ENCODE data around the gene CUX1.
"Not testable (repeated sequence)": the region's sequence is repeated elsewhere in the genome, so short reads cannot be mapped to it uniquely, and the experiment has no call there.

CUX1 gene

GRCh38 chr7:102303669-102304422 lies 486.4 kb downstream of the CUX1 start:
- DNase-seq, result no peak

DNA sequence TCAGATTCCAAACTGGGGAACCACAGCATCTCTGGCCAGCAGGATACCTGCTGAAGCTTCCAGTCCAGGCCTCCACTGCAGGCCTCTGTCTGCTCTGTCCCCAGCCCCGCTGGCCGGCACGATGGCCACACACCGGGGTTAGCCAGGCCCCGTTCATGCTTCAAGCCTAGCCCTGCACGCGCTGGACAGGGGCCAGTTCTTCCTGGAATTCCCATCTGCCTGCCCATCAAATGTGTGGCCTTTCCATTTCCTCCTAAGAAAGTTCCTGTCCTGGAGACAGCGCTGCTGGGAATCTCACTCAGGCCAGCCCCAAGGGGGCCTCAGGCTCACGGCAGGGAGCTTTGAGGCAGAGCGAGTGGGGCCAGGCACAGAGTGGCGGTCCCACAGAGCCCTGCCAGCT lies 487.2 kb downstream of the CUX1 start:
- no peak for DNase-seq

- no peak for DNase-seq
These were observed 488.2 kb downstream of the CUX1 start for GRCh38 chr7:102305414-102306268.

- DNase-seq, result no peak
These were observed 489.7 kb downstream of the CUX1 start for GRCh38 chr7:102306916-102307677.

- no peak for DNase-seq
These were observed 493.0 kb downstream of the CUX1 start for GRCh38 chr7:102310414-102310815.

- DNase-seq, result no peak
These were observed 494.9 kb downstream of the CUX1 start for GRCh38 chr7:102312317-102312716.

DNA sequence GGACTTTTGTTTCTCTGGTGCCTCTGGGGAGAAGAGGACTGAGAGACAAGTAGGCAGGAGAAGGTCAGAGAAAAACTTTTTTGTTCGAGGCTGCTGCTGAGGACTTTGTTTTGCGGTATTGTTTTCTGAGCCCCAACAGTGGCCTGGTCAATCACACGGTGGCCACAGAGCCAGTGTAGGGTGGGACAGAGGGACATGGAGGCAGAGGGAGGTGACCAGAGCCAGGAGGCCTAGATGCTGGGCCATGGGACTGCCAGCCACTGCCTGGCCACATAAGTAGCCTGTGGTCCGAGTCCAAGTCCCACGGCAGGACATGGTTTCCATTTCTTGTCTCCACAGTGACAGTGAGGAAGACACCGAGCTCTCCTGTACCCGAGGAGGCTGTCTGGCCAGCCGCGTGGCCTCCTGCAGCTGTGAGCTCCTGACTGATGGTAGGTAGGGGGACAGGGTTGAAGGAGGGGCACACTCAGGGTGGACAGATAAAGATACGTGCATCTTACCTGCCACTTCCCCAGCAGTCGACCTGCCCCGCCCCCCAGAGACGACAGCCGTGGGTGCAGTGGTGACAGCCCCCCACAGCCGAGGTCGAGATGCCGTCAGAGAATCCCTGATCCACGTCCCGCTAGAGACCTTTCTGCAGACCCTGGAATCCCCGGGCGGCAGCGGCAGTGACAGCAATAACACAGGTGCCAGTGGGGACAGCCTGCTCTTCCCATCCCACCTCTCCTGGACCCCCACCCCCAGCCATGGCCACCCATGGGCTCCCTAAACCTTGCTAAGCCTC lies 496.8 kb downstream of the CUX1 start:
- no peak for DNase-seq

DNA sequence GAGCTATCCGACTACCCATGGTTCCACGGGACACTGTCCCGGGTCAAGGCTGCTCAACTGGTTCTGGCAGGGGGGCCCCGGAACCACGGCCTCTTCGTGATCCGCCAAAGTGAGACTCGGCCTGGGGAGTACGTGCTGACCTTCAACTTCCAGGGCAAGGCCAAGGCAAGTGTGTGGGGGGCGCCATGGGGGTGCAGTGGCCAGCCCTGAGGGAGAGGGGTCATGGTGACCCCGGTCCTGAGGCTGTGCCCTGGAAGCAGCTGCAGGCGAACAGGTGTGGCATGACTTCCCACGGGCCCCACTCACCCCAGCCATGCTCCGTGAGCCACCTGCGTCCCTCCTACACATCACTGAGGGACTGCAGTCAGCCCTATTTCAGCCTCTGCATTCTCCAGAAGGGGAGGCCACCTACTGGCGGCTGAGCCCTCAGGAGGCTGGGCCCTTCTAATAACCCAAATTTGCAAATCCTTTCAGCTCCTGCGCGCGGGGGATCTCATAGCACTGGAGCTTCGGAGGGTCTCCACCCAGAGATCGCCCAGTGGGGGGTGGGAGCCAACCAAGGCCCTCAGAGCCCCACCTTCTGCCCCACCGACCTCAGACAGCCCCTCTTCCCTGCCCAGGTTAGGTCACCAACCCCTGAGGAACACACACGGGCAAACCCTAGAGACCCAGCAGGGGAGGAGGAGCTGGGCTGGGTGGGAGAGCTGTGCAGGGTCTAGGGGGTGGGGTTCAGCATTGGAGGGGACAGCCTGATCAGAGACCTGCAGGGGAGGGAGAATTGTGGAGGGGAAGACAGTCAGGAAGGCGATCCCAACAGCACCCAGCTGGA lies 500.0 kb downstream of the CUX1 start:
- DNase-seq, result no peak

- no peak for DNase-seq
These were observed 501.1 kb downstream of the CUX1 start for GRCh38 chr7:102318482-102318971.

DNA sequence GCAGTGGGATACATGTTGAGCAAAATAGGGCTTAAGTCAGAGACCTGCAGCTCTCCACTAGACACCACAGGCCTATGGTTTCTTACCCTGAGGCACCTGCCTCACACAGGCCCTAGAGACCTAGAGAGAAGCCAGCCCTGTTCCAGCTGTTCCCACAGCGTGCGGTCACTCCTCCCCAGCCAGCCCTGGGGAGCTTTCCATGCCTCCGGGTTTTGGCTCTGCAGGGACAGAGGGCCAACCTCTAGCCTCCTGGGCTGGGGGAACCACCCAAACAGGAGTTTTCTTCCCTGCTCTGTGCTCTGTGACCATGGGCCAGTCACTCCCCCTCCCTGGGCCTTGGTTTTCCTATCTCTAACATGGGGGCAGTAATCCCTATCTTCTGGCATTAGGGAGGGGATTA lies 502.2 kb downstream of the CUX1 start:
- no peak for DNase-seq

- no peak for DNase-seq
These were observed 502.8 kb downstream of the CUX1 start for GRCh38 chr7:102320181-102320580.

DNA sequence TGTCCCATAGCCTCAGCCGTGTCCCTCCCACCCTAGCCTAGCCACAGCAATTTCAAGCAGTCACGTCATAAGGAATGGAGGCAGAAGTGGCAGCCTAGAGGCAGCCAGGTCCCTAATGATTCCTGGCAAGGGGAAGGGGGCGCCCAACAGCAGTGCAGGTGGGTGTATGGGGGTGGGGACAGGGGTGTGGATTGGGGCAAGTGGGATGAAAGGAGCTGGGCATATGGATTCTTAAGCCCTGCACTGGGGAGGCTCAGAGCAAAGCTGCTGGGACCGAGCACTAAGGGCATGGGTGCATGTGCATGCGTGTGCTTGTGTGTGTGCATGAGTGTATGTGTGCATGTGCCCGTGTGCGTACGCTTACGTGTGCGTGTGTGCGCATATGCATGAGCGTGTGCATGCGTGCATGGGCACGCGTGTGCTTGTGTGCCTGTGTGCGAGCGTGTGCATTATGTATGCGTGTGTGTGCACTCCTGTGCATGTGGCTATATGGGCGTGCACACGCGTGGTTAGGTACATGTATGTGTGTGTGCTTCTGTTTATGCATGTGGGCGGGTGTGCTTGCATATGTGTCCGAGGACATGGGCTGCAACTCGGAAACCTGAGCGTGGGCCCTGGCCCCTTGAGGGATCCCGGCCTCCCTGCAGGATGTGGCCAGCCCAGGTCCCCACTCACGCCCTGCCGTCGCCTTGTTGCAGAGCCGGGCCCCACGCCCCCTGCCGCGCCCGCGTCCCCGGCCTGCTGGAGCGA lies 503.4 kb downstream of the CUX1 start:
- no peak for DNase-seq

GRCh38 chr7:102321351-102322201 lies 504.1 kb downstream of the CUX1 start:
- no peak for DNase-seq

DNA sequence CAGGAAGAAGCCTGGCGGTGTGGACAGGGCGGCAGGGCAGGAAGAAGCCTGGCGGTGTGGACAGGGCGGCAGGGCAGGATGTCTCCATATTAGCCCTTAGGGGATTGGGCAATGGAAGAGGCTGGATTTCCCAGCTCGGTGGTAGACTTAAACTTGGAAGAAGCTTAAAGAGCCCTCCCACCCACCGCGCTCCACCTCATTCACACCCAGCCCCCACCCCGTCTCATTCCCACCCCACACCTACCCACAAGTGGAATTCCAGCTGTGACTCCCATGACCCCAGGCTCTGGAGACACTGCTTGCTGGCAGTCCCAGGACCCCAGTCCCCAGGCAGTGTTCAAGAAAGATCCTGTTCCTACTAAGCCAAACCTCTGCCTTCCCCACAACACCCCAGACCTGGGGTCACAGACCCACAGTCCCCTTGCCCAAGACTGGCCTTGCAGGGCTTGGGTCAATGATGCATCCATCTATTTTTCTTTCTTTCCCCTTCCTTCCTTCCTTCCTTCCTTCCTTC lies 504.8 kb downstream of the CUX1 start:
- no peak for DNase-seq

GRCh38 chr7:102323914-102324195 lies 506.4 kb downstream of the CUX1 start:
- DNase-seq, result no peak

GRCh38 chr7:102325106-102325505 lies 507.7 kb downstream of the CUX1 start:
- not testable (repeated sequence) for DNase-seq

DNA sequence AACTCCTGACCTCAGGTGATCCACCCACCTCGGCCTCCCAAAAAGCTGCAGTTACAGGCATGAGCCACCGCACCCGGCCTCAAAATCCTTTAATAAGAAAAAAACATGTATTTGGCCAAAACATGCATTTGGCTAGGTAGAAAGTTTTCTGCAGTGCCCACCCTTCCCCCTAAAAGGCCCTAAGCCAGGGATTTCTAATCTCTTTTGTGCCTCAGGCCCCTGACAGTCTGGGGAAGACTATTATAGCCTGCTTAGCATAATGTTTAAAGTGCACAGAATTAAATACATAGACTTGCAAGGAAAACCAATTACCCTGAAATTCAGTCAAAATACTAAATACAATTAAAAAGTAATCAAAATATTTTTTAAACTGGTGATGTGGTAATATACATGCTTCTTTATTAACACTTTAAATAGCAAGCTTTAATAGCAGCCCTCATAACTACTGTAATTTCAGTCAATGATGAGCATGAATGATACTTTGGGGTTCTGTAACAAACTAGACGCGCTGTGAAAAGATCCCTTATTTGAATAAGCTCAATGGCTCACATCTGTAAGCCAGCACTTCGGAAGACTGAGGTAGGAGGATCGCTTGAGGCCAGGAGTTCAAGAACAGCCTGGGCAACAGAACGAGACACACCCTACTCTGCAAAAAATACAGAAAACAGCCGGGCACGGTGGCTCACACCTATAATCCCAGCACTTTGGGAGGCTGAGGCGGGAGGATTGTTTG lies 508.9 kb downstream of the CUX1 start:
- no peak for DNase-seq

DNA sequence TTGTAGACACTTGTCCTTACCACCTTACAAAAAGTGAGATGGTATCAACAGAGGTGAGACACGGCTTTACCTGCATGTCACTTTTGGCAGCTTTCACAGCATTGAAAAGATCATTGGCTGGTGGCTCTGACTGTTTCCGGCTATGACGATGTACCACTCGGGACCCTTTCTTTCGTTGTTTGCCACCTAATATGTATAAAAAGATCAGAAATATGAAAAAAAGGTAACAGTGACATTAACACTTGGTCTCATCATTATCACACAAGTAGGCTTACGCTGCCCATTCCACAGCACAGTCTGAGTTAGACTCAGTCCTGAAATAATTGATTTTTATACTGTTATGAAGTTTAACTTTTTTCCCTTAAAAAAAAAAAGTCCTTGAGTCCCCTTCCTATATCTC lies 509.8 kb downstream of the CUX1 start:
- not testable (repeated sequence) for DNase-seq

GRCh38 chr7:102328863-102329262 lies 511.4 kb downstream of the CUX1 start:
- not testable (repeated sequence) for DNase-seq

Measured in activated naive CD4-positive, alpha-beta T cell treated with anti-CD3 and anti-CD28 coated beads, Interleukin-2, amount 50 U/mL, for 16 hours (primary cell).